Adrenal gland (tissue), 12 donors: Measurements from ENCODE around the gene SETD4. TPM values are rescaled to one million over a fixed set of nuclear protein-coding genes. Genes with fewer than 3 reads are reported as not detected.
"Not testable (repeated sequence)": the region's sequence is repeated elsewhere in the genome, so short reads cannot be mapped to it uniquely, and the experiment has no call there.

ENCODE experiments used
- DNase-seq, 7 donors: peaks; one replicate each; pipeline ENCODE4 v3.0.0-alpha.2; 2019 to 2020
- H3K27ac ChIP-seq, 5 donors: fragments of 200-600 bp; sonication (generic) in 4 of 5; 1 replicate in 3 of 5; 2 replicates in 2 of 5; pipeline versions ENCODE4 v1.5.1 to v1.8.0; 2016 to 2020; ENCODE audit warnings: mild to moderate bottlenecking in 1 of 5
- H3K27me3 ChIP-seq: fragments of 200-600 bp; 2 replicates; pipeline ENCODE4 v1.8.0; 2021
- H3K36me3 ChIP-seq, 2 donors: fragments of 200-600 bp; replicated peaks in 1 of 2; 1 replicate in 1 of 2; 2 replicates in 1 of 2; pipeline versions ENCODE4 v1.5.1 to v1.8.0; 2018 to 2022
- H3K4me1 ChIP-seq, 2 donors: fragments of 200-600 bp; replicated peaks in 1 of 2; 1 replicate in 1 of 2; 2 replicates in 1 of 2; pipeline versions ENCODE4 v1.5.1 to v1.8.0; 2018 to 2021
- H3K4me3 ChIP-seq, 4 donors: fragments of 200-600 bp; sonication (generic) in 3 of 4; one replicate each; pipeline ENCODE4 v1.5.1; 2016 to 2018
- H3K9me3 ChIP-seq, 3 donors: fragments of 200-600 bp; sonication (generic) in 1 of 3; replicated peaks in 1 of 3; 1 replicate in 2 of 3; 2 replicates in 1 of 3; pipeline versions ENCODE4 v1.5.1 to v1.8.0; 2016 to 2021
- CTCF ChIP-seq, 6 experiments: fragments of 450-650 bp in 4 of 6; fragments of 200-600 bp in 2 of 6; sonication (generic) in 1 of 6; IDR thresholded peaks; 1 replicate in 5 of 6; 2 replicates in 1 of 6; pipeline versions ENCODE4 v1.5.1 to v1.8.0; 2016 to 2021; ENCODE audit warnings: antibody characterized with exemption in 6 of 6, mild to moderate bottlenecking in 2 of 6, moderate library complexity in 1 of 6
- POLR2A ChIP-seq, 2 donors: fragments of 450-650 bp; IDR thresholded peaks; one replicate each; pipeline ENCODE4 v1.6.1; 2017; ENCODE audit warnings: antibody characterized with exemption in 2 of 2, mild to moderate bottlenecking in 2 of 2, moderate library complexity in 1 of 2
- WGBS, 4 donors: extraction: QIAGEN DNeasy Blood & Tissue Kit in 2 of 4; methylation state at CpG; one replicate each; pipeline versions ENCODE4 v1.1.5 to v1.1.7; 2013 to 2017; 5-methylcytosine and 5-hydroxymethylcytosine counted together
- intact Hi-C, 2 donors: fragments of 100-400 bp; cut with DNase I; formaldehyde crosslinking; loops; one replicate each; pipeline versions ENCODE4 v1.14.1 to v1.15.0; 2022 to 2023
- polyA plus RNA-seq, 3 donors: library from polyadenylated mRNA; stranded (reverse); fragments of 200-250 nt in 2 of 3; fragments of 350-450 nt in 1 of 3; fragmentation: Illumina TruSeq in 1 of 3; extraction: RNeasy Lipid Tissue Mini Kit (QIAGEN cat#74804) in 1 of 3; gene quantifications; one replicate each; pipeline ENCODE4 v1.2.3, GENCODE V29; 2013 to 2014
- total RNA-seq, 9 donors: library from RNA; depleted of rRNA in 4 of 9; stranded (reverse); fragments of >200 nt in 4 of 9; fragments of 120-200 nt in 1 of 9; fragmentation: NEBNext Ultra II Directional in 1 of 9; extraction: Animal tissue kit (Norgen Biotek cat#: 25700) in 1 of 9; gene quantifications; one replicate each; pipeline versions ENCODE4 v1.1.0 to v1.2.4, GENCODE V29; 2013 to 2023
- donor health status: healthy with polysubstance abuse.
- donor health status: Bipolar disorder and iron deficiency.
- donor health status: DM: yes; HTN: yes; CAD: no.
- donor health status: DM: no; HTN: no; CAD: no.
- donor health status: DM: no; HTN: no; CAD: no.
- donor health status: DM: yes; HTN: yes; CAD: no.

The SETD4 gene
- total and polyA plus RNA-seq, 12 donors, result 7.9 to 24.5 (median 16.2) TPM

DNA sequence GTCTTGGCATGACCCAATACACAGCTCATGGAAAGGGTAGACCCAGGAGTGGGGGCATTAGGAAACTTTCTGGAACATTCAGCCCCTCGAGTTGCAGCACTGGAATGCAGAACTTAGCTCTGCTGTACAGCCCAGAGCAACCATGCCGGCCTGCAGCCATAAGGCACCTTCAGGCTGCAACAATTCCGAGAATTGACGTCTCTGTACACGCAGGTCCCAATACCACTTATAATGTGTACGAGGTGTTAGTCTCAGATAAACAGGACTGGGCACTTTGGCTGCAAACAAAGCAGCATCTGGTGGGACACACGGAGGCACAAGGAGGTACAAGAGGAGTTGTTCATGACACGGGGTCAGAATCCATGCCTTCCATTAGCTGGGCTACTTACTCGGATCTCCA, 17.4 kb upstream of the SETD4 start:
- 72 to 92% (median 85%) methylated on average over 7 to 9 of the region's 9 CpGs for WGBS, 4 donors
- Histone ChIP-seq H3K4me3 (no peak overlapping the region), H3K36me3 (peaks cover 0 to 7% of the 10 kb centered on the region in 2 donors), H3K27ac (no peak overlapping the region), H3K4me1 (peaks cover 0 to 7% of the 10 kb centered on the region in 2 donors), H3K9me3 (no peaks in the 10 kb centered on the region), H3K27me3 (no peaks in the 10 kb centered on the region)
- no peak for DNase-seq
- TF ChIP-seq CTCF (IDR thresholded peaks at IDR 0.05) (no peak), POLR2A (IDR thresholded peaks at IDR 0.05) (no peak)
- intact Hi-C loops, result no loop called here

- Histone ChIP-seq H3K36me3 (peaks cover 0 to 13% of the 10 kb centered on the region in 2 donors), H3K9me3 (no peaks in the 10 kb centered on the region), H3K4me1 (peaks cover 0 to 9% of the 10 kb centered on the region in 2 donors), H3K4me3 (no peak overlapping the region), H3K27ac (no peak overlapping the region), H3K27me3 (no peaks in the 10 kb centered on the region)
- DNase-seq, result no peak
- intact Hi-C loops, result no loop called here
- TF ChIP-seq POLR2A (IDR thresholded peaks at IDR 0.05) (no peak), CTCF (IDR thresholded peaks at IDR 0.05) (no peak)
- 73 to 81% (median 78%) methylated on average over 7 of the region's 7 CpGs for WGBS, 4 donors
Observed at GRCh38 chr21:36076878-36077655, 16.7 kb upstream of the SETD4 start.

DNA sequence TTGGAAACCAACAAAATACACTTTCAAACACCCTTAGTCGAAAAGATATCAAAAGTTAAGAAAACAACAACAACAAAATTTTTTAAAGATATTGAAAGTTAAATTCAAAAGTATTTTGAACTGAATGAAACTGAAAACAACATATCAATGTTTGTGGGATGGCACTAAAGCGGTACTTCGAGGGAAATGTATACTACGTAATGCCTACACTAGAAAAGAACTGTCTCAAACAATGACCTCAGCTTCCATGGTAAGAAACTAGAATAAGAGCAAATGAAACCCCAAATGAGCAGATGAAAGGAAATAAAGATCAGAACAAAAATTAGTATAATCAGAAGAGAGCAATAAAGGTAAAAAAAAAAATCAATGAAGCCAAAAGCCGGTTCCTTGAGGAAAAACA, 15.6 kb upstream of the SETD4 start:
- WGBS, 4 donors, result 86 to 91% (median 88%) methylated on average over 5 of the region's 5 CpGs
- intact Hi-C loops, result no loop called here
- Histone ChIP-seq H3K9me3 (no peaks in the 10 kb centered on the region), H3K4me1 (peaks cover 2 to 17% of the 10 kb centered on the region in 2 donors), H3K27ac (no peak overlapping the region), H3K4me3 (no peak overlapping the region), H3K36me3 (peaks cover 0 to 23% of the 10 kb centered on the region in 2 donors), H3K27me3 (no peaks in the 10 kb centered on the region)
- DNase-seq, result no peak
- TF ChIP-seq CTCF (IDR thresholded peaks at IDR 0.05), result no peak
- TF ChIP-seq POLR2A (IDR thresholded peaks at IDR 0.05), result no peak

DNA sequence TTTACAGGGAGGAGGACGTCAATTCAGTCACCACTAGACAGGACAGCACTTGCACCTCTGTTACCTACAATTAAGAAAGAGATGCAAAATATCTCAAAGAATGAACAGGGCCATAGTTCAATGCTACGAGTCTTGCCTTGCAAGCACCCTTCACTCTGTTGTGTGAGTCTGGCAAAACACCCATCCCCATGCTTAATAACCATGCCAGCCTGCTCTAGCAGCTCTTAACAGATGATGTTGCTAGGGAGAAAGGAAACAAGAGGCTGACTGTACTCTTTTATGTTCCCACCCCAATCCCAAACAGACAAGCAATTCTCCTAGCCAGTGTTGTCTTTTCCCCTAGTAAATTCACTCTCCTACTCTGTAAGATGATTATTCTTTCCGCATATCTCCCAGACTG, 14.8 kb upstream of the SETD4 start:
- no peak overlapping the region for H3K4me3 ChIP-seq
- intact Hi-C loops, result no loop called here
- no peaks in the 10 kb centered on the region for H3K9me3 ChIP-seq
- H3K27ac ChIP-seq, result peak overlapping the region in 1 of 5 donors; percentile 6
- H3K4me1 ChIP-seq, result peaks cover 6 to 25% of the 10 kb centered on the region in 2 donors
- TF ChIP-seq CTCF (IDR thresholded peaks at IDR 0.05) (no peak), POLR2A (IDR thresholded peaks at IDR 0.05) (no peak)
- no peaks in the 10 kb centered on the region for H3K27me3 ChIP-seq
- 79 to 83% (median 81%) methylated on average over 3 of the region's 3 CpGs for WGBS, 4 donors
- peaks cover 0 to 23% of the 10 kb centered on the region in 2 donors for H3K36me3 ChIP-seq
- no peak for DNase-seq

DNA sequence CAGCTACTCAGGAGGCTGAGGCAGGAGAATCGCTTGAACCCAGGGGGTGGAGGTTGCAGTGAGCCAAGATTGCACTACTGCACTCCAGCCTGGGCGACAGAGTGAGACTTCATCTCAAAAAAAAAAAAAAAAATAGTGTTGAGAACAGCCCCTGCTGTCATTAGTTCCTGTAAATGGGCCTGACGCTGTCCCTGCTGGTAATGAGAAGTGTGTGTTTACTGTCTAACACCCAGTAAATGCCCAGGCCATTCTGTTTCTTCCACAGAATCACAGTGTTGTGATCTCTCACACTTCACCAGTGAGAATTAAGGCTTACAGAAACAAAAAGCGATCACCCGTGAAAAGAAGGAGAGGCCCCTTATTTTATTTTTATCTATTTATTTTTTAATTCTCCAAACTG, 13.6 kb upstream of the SETD4 start:
- H3K4me1 ChIP-seq, result peaks cover 10 to 32% of the 10 kb centered on the region in 2 donors

More for the DNA sequence above, 13.6 kb upstream of the SETD4 start:
- peaks cover 0 to 23% of the 10 kb centered on the region in 2 donors for H3K36me3 ChIP-seq
- H3K27me3 ChIP-seq, intact Hi-C loops, H3K4me3 ChIP-seq, H3K27ac ChIP-seq, DNase-seq, H3K9me3 ChIP-seq: not testable (repeated sequence)
- WGBS, 4 donors, result 88 to 96% (median 91%) methylated on average over 5 of the region's 5 CpGs
